Panc1 (cell line): ENCODE data around the gene ASNS. TPM values are rescaled to one million over a fixed set of nuclear protein-coding genes. Genes with fewer than 3 reads are reported as not detected.
A peak's percentile ranks its signal among the peaks of the same experiment; 100 is the strongest.

Source experiments
- ATAC-seq: fragments of 200-7000 bp; cut with Tn5 transposase; 2 replicates; pipeline ENCODE4 v1.9.1; 2020; ENCODE audit warnings: mild to moderate bottlenecking, moderate library complexity
- BruUV-seq: library from RNA; stranded (reverse); fragments of 400-500 nt; replicated peaks from 2 replicates; lab custom pipeline; 2021; lab: Mats Ljungman, UMichigan
- CTCF ChIA-PET: fragments of 300-600 bp; sonication (Branson Sonifier 250); formaldehyde crosslinking; loops from one replicate; lab custom pipeline; 2022; ENCODE audit warnings: antibody characterized with exemption; lab: Charles Lee
- POLR2A ChIA-PET: fragments of 300-600 bp; sonication (Branson Sonifier 250); formaldehyde crosslinking; loops from one replicate; lab custom pipeline; 2022; ENCODE audit warnings: antibody characterized with exemption; lab: Charles Lee
- DNase-seq: peaks from one replicate; pipeline ENCODE4 v3.0.0-alpha.2; 2010; ENCODE audit warnings: low read depth, low spot score
- H3K27ac ChIP-seq: 2 replicates; pipeline ENCODE4 v1.5.1; 2011; ENCODE audit warnings: mild to moderate bottlenecking, low read length, inconsistent platforms
- H3K27me3 ChIP-seq: fragments of 200-500 bp; sonication (Bioruptor generic); 2 replicates; pipeline ENCODE4 v1.6.0; 2014; ENCODE audit warnings: low read length, inconsistent platforms; ENCODE audit not compliant: control insufficient read depth, insufficient read depth
- H3K36me3 ChIP-seq: fragments of 200-500 bp; sonication (Bioruptor generic); 2 replicates; pipeline ENCODE4 v1.5.1; 2014; ENCODE audit warnings: inconsistent platforms, mild to moderate bottlenecking, low read length, moderate library complexity; ENCODE audit not compliant: control insufficient read depth, insufficient read depth
- H3K4me1 ChIP-seq: 2 replicates; pipeline ENCODE4 v1.5.1; 2011; ENCODE audit warnings: inconsistent platforms, mild to moderate bottlenecking, low read length, moderate library complexity; ENCODE audit not compliant: control insufficient read depth, insufficient read depth
- H3K4me3 ChIP-seq, 2 experiments: 2 replicates each; pipeline ENCODE4 v1.5.1; 2011 to 2012; ENCODE audit warnings: low read depth in 2 of 2, low read length in 2 of 2, mild to moderate bottlenecking in 2 of 2, inconsistent platforms in 1 of 2, moderate library complexity in 1 of 2
- H3K9me3 ChIP-seq: fragments of 200-500 bp; sonication (Bioruptor generic); 2 replicates; pipeline ENCODE4 v1.5.1; 2014; ENCODE audit warnings: low read depth, mild to moderate bottlenecking, inconsistent platforms, low read length, moderate library complexity; ENCODE audit not compliant: control insufficient read depth, insufficient read depth
- CTCF ChIP-seq: fragments of 450-650 bp; IDR thresholded peaks from 2 replicates; pipeline ENCODE4 v1.5.1; 2017; ENCODE audit warnings: mild to moderate bottlenecking
- POLR2AphosphoS5 ChIP-seq: IDR thresholded peaks from 2 replicates; pipeline ENCODE4 v1.6.1; 2012; ENCODE audit warnings: mild to moderate bottlenecking, low read depth, low read length, moderate library complexity
- REST ChIP-seq, 2 experiments: IDR thresholded peaks; 2 replicates each; pipeline ENCODE4 v1.6.1; 2011 to 2012; ENCODE audit warnings: low read depth in 2 of 2, control low read depth in 1 of 2, low read length in 1 of 2, mild to moderate bottlenecking in 1 of 2, moderate library complexity in 1 of 2; ENCODE audit not compliant: insufficient read depth in 1 of 2
- SIN3A ChIP-seq: IDR thresholded peaks from 2 replicates; pipeline ENCODE4 v1.6.1; 2012; ENCODE audit warnings: low read depth, mild to moderate bottlenecking, low read length, moderate library complexity, borderline replicate concordance; ENCODE audit not compliant: insufficient read depth
- TCF7L2 ChIP-seq: IDR thresholded peaks from 2 replicates; pipeline ENCODE4 v1.6.1; 2011; ENCODE audit warnings: mild to moderate bottlenecking, low read depth, low read length, inconsistent platforms
- in situ Hi-C: cut with HindIII; loops from 2 replicates; pipeline ENCODE4 v1.10.0; 2016; ENCODE audit warnings: low sequenced_read_pairs, low pct_unique_long_range_greater_than_20kb
- intact Hi-C: fragments of 100-400 bp; cut with micrococcal nuclease; formaldehyde crosslinking; loops from one replicate; pipeline ENCODE4 v1.10.0; 2022; ENCODE audit not compliant: unreplicated experiment
- total RNA-seq: library from RNA; stranded (reverse); gene quantifications from one replicate; pipeline ENCODE4 v1.2.1, GENCODE V29; 2021; ENCODE audit not compliant: unreplicated experiment

Gene ASNS
- total RNA-seq, 1 experiment from 2014 or later = 91.4 TPM

GRCh38 chr7:97819161-97819560 is 53.0 kb downstream of the ASNS start:
- no peak for TF ChIP-seq TCF7L2
- peak; percentile 34 for TF ChIP-seq CTCF
- TF ChIP-seq REST (IDR thresholded peaks at IDR 0.05; ENCODE audit: insufficient read depth in 1 of 2, low read depth in 2 of 2, low read length in 1 of 2) = no peak
- no peak for TF ChIP-seq SIN3A
- TF ChIP-seq POLR2AphosphoS5 = no peak
- H3K36me3 ChIP-seq = no peaks in the 10 kb centered on the region
- no peak overlapping the region for H3K27ac ChIP-seq
- intact Hi-C loops = no loop called here
- H3K4me3 ChIP-seq = no peak overlapping the region
- in situ Hi-C loops = no loop called here
- no peaks in the 10 kb centered on the region for H3K9me3 ChIP-seq
- H3K27me3 ChIP-seq = peaks cover 2% of the 10 kb centered on the region; the same call in 1 of the 2 replicates
- ATAC-seq (no peak), DNase-seq (no peak)
- ChIA-PET POLR2A (no interaction called here), CTCF (interaction anchor here (0.5 to 0.8 kb wide), 2 partner anchors 419 to 518 kb away, joined by 4 read pairs; no protein-coding TSS in a partner anchor)
- H3K4me1 ChIP-seq = no peaks in the 10 kb centered on the region
- BruUV-seq = no TSS peak

- ChIA-PET CTCF (interaction anchor here (0.5 kb wide), 1 partner anchor 418 kb away, joined by 4 read pairs; no protein-coding TSS in a partner anchor), POLR2A (no interaction called here)
- Histone ChIP-seq H3K27me3 (0 out of 2 replicates have a peak, but pooled peaks cover 2% of the 10 kb centered on the region), H3K4me3 (no peak overlapping the region), H3K9me3 (no peaks in the 10 kb centered on the region), H3K36me3 (no peaks in the 10 kb centered on the region), H3K27ac (no peak overlapping the region), H3K4me1 (no peaks in the 10 kb centered on the region)
- no peak for ATAC-seq
- TF ChIP-seq POLR2AphosphoS5 = no peak
- no peak for TF ChIP-seq REST (IDR thresholded peaks at IDR 0.05; ENCODE audit: insufficient read depth in 1 of 2, low read depth in 2 of 2, low read length in 1 of 2)
- no peak for TF ChIP-seq TCF7L2
- TF ChIP-seq CTCF = no peak
- no peak for TF ChIP-seq SIN3A
- in situ Hi-C loops (no loop called here), intact Hi-C loops (no loop called here)
- DNase-seq = no peak
- no TSS peak for BruUV-seq
Measured at GRCh38 chr7:97818066-97818663, 54.0 kb downstream of the ASNS start.
